Left ventricle myocardium inferior (tissue), 1 donor: Measurements from ENCODE around the gene CDK13. TPM values are rescaled to one million over a fixed set of nuclear protein-coding genes. Genes with fewer than 3 reads are reported as not detected.

Experiments used
- DNase-seq: peaks from one replicate; pipeline ENCODE4 v3.0.0-alpha.2; 2020
- H3K27ac ChIP-seq: fragments of 200-600 bp; replicated peaks from 2 replicates; pipeline ENCODE4 v1.8.0; 2021
- H3K27me3 ChIP-seq: fragments of 200-600 bp; 2 replicates; pipeline ENCODE4 v1.8.0; 2021; ENCODE audit warnings: low read depth
- H3K36me3 ChIP-seq: fragments of 200-600 bp; 2 replicates; pipeline ENCODE4 v1.8.0; 2021
- H3K4me1 ChIP-seq: fragments of 200-600 bp; 2 replicates; pipeline ENCODE4 v1.8.0; 2021
- H3K4me3 ChIP-seq: fragments of 200-600 bp; 2 replicates; pipeline ENCODE4 v1.8.0; 2021; ENCODE audit warnings: mild to moderate bottlenecking, moderate library complexity
- H3K9me3 ChIP-seq: fragments of 200-600 bp; replicated peaks from 2 replicates; pipeline ENCODE4 v1.8.0; 2021
- intact Hi-C: fragments of 100-400 bp; cut with micrococcal nuclease; formaldehyde crosslinking; loops from one replicate; pipeline ENCODE4 v1.11.0; 2022
- total RNA-seq: library from RNA; stranded (reverse); fragmentation: NEBNext Ultra II Directional; extraction: Animal tissue kit (Norgen Biotek cat#: 25700); gene quantifications from one replicate; pipeline ENCODE4 v1.2.1, GENCODE V29; 2021
- TF ChIP-seq, protein P1 (sequence below): fragments of 200-600 bp; IDR thresholded peaks from 2 replicates; pipeline ENCODE4 v1.8.0; 2021; ENCODE audit warnings: antibody characterized with exemption, mild to moderate bottlenecking, borderline replicate concordance
- donor health status: DM: no; HTN: yes; CAD: no; lungs with severe emphysema.

Gene CDK13
- total RNA-seq, 1 donor from 2014 or later, result 22.7 TPM

DNA sequence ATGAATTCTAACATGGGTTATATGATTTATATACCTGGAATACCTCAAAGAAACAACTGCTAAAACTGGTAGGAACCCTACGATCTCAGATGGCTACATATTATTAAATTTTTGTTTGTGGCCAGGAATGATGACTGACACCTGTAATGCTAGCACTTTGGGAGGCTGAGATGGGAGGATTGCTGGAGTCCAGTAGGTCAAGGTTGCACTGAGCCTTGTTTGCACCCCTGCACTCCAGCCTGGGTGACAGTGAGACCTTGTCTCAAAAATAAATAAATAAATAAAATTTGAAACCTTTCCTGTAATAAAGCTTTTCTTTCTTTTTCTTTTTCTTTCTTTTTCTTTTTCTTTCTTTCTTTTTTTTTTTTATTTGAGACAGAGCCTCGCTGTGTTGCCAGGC, 123.2 kb downstream of the CDK13 start:
- intact Hi-C loops, result no loop called here
- no peaks in the 10 kb centered on the region for H3K27me3 ChIP-seq
- DNase-seq, result no peak

DNA sequence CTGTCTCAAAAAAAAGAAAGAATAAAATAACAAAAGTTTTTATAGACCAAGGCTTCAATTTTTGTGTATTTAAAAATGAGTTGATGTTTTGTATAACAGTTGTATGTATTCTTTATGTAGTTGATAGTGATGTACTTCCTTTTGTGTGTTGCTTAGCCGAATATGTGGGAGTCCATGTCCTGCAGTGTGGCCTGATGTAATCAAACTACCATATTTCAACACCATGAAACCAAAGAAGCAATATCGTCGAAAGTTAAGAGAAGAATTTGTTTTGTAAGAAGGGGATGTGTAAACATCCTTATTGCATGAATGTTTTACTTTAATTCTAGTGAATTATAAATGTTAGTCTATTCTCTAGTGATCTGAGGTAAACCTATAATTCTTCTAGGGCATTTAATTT, 127.8 kb downstream of the CDK13 start:
- Histone ChIP-seq H3K4me1 (no peaks in the 10 kb centered on the region), H3K27me3 (no peaks in the 10 kb centered on the region), H3K27ac (no peak overlapping the region), H3K36me3 (peaks cover 21% of the 10 kb centered on the region), H3K4me3 (no peak overlapping the region), H3K9me3 (no peaks in the 10 kb centered on the region)
- intact Hi-C loops, result no loop called here
- TF ChIP-seq, protein P1, sequence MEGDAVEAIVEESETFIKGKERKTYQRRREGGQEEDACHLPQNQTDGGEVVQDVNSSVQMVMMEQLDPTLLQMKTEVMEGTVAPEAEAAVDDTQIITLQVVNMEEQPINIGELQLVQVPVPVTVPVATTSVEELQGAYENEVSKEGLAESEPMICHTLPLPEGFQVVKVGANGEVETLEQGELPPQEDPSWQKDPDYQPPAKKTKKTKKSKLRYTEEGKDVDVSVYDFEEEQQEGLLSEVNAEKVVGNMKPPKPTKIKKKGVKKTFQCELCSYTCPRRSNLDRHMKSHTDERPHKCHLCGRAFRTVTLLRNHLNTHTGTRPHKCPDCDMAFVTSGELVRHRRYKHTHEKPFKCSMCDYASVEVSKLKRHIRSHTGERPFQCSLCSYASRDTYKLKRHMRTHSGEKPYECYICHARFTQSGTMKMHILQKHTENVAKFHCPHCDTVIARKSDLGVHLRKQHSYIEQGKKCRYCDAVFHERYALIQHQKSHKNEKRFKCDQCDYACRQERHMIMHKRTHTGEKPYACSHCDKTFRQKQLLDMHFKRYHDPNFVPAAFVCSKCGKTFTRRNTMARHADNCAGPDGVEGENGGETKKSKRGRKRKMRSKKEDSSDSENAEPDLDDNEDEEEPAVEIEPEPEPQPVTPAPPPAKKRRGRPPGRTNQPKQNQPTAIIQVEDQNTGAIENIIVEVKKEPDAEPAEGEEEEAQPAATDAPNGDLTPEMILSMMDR, result no peak
- no peak for DNase-seq

More for the DNA sequence above, 123.2 kb downstream of the CDK13 start:
- Histone ChIP-seq H3K4me3 (no peak overlapping the region), H3K9me3 (no peaks in the 10 kb centered on the region), H3K36me3 (peaks cover 8% of the 10 kb centered on the region), H3K4me1 (no peaks in the 10 kb centered on the region), H3K27ac (no peak overlapping the region)
- TF ChIP-seq, protein P1, result no peak

- Histone ChIP-seq H3K27ac (no peak overlapping the region), H3K36me3 (peaks cover 63% of the 10 kb centered on the region), H3K4me3 (no peak overlapping the region), H3K27me3 (no peaks in the 10 kb centered on the region), H3K9me3 (no peaks in the 10 kb centered on the region), H3K4me1 (peaks cover 41% of the 10 kb centered on the region)
- no peak for DNase-seq
- intact Hi-C loops, result no loop called here
- TF ChIP-seq, protein P1, result no peak
Measured at GRCh38 chr7:40092182-40092581, 142.1 kb downstream of the CDK13 start.

DNA sequence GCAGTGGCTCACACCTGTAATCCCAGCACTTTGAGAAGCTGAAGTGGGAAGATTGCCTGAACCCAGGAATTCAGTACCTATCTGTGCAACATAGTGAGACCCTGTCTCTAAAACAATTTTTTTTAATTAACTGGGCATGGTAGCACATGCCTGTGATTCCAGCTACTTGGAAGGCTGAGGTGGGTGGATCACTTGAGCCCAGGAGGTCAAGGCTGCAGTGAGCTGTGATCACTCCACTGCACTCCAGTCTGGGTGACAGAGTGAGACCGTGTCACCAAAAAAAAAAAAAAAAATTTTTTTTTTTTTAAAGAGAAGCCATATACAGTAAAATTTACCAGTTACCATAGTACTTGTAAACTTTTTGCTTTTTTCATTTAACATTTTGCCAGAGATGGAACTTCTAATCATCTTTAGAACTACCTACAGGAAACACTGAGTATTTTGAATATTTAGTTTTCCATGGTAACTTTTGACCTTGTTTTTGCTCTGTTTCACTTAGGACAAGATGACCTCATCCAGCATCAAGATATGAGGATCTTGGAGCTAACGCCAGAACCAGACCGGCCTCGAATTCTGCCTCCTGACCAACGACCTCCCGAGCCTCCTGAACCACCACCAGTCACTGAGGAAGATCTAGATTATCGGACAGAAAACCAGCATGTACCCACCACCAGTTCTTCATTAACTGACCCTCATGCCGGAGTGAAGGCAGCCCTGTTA, 143.7 kb downstream of the CDK13 start:
- Histone ChIP-seq H3K36me3 (peaks cover 51% of the 10 kb centered on the region), H3K4me1 (peaks cover 57% of the 10 kb centered on the region), H3K27ac (no peak overlapping the region)

GRCh38 chr7:40095230-40095629, 145.2 kb downstream of the CDK13 start:
- Histone ChIP-seq H3K36me3 (peaks cover 39% of the 10 kb centered on the region), H3K4me3 (no peak overlapping the region), H3K4me1 (peaks cover 52% of the 10 kb centered on the region), H3K27ac (no peak overlapping the region), H3K27me3 (no peaks in the 10 kb centered on the region), H3K9me3 (no peaks in the 10 kb centered on the region)
- TF ChIP-seq, protein P1, result no peak
- intact Hi-C loops, result no loop called here
- no peak for DNase-seq

More for the DNA sequence above, 143.7 kb downstream of the CDK13 start:
- TF ChIP-seq, protein P1, result no peak
- no peak for DNase-seq
- intact Hi-C loops, result no loop called here
- no peaks in the 10 kb centered on the region for H3K27me3 ChIP-seq
- no peaks in the 10 kb centered on the region for H3K9me3 ChIP-seq
- H3K4me3 ChIP-seq, result no peak overlapping the region
